ENCODE data around the gene PUM2. TPM values are rescaled to one million over a fixed set of nuclear protein-coding genes. Genes with fewer than 3 reads are reported as not detected.
A peak's percentile ranks its signal among the peaks of the same experiment; 100 is the strongest.
"Not testable (repeated sequence)": the region's sequence is repeated elsewhere in the genome, so short reads cannot be mapped to it uniquely, and the experiment has no call there.

Gene PUM2
- total RNA-seq, 4 donors from 2014 or later: 29.3 to 81.4 (median 48.2) TPM

DNA sequence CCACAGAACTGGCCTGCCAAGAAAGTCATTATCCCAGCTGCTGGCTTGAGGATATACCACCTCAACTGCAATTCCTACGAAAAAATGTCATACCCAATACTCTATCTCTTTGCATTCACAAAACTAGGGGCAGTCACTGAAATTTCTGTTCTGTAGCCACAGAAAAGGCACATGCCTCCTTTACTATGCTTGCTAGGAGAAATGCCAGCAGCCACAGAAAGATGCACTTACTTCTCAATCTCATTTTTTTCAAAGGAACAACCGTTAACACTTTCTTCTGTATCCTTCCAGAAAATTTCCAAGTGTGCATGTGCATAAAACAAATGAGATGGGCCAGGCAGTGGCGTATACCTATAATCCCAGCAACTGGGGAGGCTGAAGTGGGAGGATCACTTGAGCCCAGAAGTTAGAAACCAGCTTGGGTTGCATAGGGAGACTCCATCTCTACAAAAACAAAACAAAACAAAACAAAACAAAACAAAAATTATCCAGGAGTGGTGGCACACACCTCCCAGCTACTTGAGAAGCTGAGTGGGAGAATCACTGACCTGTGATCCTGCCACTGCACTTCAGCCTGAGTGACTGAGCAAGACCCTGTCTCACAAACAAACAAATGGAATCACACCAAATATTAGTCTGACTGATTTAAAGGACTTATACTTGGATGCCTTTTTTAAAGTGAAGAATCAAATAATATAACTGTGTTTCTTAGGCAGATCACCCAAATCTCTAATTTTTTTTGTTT, 22.4 kb upstream of the PUM2 start:
- DNase-seq: no peak
- 63 to 86% methylated on average over 3 of the region's 3 CpGs for WGBS, 2 donors
- no peaks in the 10 kb centered on the region for H3K36me3 ChIP-seq
- H3K4me1 ChIP-seq: peaks cover 4 to 34% (median 10%) of the 10 kb centered on the region in 3 donors
- no peak overlapping the region for H3K4me3 ChIP-seq
- TF ChIP-seq POLR2A (IDR thresholded peaks at IDR 0.05): no peak
- TF ChIP-seq, protein P1, sequence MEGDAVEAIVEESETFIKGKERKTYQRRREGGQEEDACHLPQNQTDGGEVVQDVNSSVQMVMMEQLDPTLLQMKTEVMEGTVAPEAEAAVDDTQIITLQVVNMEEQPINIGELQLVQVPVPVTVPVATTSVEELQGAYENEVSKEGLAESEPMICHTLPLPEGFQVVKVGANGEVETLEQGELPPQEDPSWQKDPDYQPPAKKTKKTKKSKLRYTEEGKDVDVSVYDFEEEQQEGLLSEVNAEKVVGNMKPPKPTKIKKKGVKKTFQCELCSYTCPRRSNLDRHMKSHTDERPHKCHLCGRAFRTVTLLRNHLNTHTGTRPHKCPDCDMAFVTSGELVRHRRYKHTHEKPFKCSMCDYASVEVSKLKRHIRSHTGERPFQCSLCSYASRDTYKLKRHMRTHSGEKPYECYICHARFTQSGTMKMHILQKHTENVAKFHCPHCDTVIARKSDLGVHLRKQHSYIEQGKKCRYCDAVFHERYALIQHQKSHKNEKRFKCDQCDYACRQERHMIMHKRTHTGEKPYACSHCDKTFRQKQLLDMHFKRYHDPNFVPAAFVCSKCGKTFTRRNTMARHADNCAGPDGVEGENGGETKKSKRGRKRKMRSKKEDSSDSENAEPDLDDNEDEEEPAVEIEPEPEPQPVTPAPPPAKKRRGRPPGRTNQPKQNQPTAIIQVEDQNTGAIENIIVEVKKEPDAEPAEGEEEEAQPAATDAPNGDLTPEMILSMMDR (IDR thresholded peaks at IDR 0.05): no peak
- intact Hi-C loops (cut with DNase I): no loop called here
- H3K27me3 ChIP-seq: no peaks in the 10 kb centered on the region
- H3K27ac ChIP-seq: no peak overlapping the region
- no peaks in the 10 kb centered on the region for H3K9me3 ChIP-seq

DNA sequence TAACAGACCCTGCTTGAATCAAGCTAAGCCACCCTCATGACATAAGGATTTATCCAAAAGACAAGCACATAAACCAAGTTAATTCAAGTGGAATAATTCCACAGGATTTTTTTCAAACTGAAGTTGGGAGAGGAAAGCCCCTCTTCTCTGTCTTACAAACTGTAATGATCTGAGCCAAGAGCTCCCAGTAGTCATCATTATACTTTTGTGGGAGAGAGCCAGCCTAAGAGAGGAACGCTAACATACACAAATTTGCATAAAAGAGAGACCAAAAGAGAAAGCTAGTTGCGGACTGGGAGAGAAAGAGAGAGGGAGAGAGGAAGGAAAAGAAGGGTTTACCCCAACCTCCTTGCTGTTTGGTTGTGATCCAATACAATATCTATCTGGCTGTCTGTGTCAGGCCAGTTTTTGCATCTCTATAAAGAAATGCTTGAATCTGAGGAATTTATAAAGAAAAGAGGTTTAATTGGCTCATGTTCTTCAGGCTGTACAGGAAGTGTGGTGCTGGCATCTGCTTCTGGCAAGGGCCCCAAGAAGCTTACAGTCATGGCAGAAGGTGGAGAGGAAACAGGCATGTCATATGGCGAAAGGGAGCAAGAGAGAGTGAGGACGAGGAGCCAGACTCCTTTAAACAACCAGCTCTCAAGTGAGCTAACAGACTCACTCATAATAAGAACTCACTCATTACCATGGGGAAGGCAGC, 20.8 kb upstream of the PUM2 start:
- Histone ChIP-seq H3K4me1 (peaks cover 6 to 42% (median 10%) of the 10 kb centered on the region in 3 donors), H3K36me3 (no peaks in the 10 kb centered on the region), H3K9me3 (no peaks in the 10 kb centered on the region), H3K27me3 (no peaks in the 10 kb centered on the region), H3K27ac (peak overlapping the region in 3 of 4 donors; percentile 2 to 74 (median 70)), H3K4me3 (no peak overlapping the region)
- 30 to 43% methylated on average over 4 of the region's 4 CpGs for whole genome bisulfite sequencing, 2 donors
- intact Hi-C loops (cut with DNase I): no loop called here
- no peak for DNase-seq
- TF ChIP-seq, protein P1 (IDR thresholded peaks at IDR 0.05): no peak
- no peak for TF ChIP-seq POLR2A (IDR thresholded peaks at IDR 0.05)

DNA sequence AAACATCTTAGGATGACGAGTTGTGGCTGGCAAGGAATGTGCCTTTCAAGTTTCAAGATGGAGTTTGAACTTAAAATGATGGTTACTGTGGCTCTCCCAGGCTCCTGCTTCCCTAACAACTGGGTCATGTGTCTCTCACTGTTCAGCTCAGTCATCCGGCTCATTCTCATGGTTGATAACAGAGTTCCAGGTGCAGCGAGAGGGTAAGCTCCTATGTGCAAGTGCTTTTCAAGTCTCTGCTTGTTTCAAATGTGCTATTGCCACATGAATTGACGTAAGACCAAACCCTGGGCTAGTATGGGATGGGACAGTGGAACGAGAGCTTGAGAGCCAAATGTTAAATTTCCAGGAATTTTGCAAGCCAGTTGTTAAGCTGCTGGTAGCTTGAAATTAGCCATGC, 19.5 kb upstream of the PUM2 start:
- Histone ChIP-seq H3K27ac (peak overlapping the region; percentile 36 to 74 (median 58)), H3K4me3 (no peak overlapping the region), H3K36me3 (no peaks in the 10 kb centered on the region), H3K4me1 (peaks cover 8 to 55% (median 16%) of the 10 kb centered on the region in 3 donors), H3K27me3 (no peaks in the 10 kb centered on the region), H3K9me3 (no peaks in the 10 kb centered on the region)
- intact Hi-C loops (cut with DNase I): no loop called here
- TF ChIP-seq POLR2A (IDR thresholded peaks at IDR 0.05): no peak
- TF ChIP-seq, protein P1 (IDR thresholded peaks at IDR 0.05): no peak
- DNase-seq: no peak
- 28 to 43% methylated on average over 5 of the region's 5 CpGs for WGBS, 2 donors

DNA sequence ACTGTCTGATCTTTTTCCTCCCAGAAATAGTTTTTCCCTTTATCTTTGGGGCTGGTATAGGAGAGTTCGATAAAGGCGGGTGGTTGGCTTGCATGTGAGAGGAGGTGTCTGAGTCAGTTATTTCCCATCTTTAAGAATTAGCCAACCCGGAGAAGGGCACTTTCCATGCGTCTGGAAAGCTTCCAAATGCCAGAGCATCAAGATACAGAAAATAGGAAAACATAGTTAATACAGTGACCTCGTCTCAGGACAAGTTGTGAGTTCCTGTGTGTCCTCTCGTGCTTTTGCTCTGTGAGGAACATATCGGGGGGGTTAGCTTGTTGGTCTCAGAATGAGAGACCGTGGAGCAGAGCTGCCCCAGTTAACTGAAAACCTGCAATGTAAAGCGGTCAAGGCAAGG, 18.7 kb upstream of the PUM2 start:
- Histone ChIP-seq H3K36me3 (no peaks in the 10 kb centered on the region), H3K9me3 (no peaks in the 10 kb centered on the region), H3K27me3 (no peaks in the 10 kb centered on the region), H3K27ac (peak overlapping the region; percentile 36 to 74 (median 58)), H3K4me1 (peaks cover 8 to 60% (median 18%) of the 10 kb centered on the region in 3 donors), H3K4me3 (no peak overlapping the region)
- intact Hi-C loops (cut with DNase I): no loop called here
- WGBS, 2 donors: 77% methylated on average over 9 of the region's 9 CpGs
- TF ChIP-seq POLR2A (IDR thresholded peaks at IDR 0.05): no peak
- TF ChIP-seq, protein P1 (IDR thresholded peaks at IDR 0.05): no peak
- no peak for DNase-seq

DNA sequence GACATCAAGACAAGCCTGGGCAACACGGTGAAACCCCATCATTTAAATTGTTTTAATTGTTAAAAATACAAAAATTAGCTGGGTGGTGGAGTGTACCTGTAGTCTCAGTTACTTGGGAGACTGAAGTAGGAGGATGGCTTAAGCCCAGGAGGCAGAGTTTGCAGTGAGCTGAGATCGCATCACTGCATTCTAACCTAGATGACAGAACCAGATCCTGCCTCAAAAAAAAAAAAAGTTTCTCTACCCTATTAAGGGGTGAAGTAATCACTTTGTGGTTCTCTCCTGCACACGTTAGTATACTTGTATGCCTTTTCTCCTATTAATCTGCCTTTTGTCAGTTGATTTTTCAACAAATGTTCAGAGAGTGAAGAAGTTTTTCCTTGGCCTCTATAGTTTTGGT, 18.1 kb upstream of the PUM2 start:
- no peaks in the 10 kb centered on the region for H3K27me3 ChIP-seq
- no peak for DNase-seq
- WGBS, 2 donors: 71 to 77% methylated on average over 3 of the region's 3 CpGs
- intact Hi-C loops (cut with DNase I): no loop called here
- H3K27ac ChIP-seq: peak overlapping the region in 2 of 4 donors; percentile 40 to 70
- no peaks in the 10 kb centered on the region for H3K9me3 ChIP-seq
- TF ChIP-seq, protein P1 (IDR thresholded peaks at IDR 0.05): no peak
- no peak for TF ChIP-seq POLR2A (IDR thresholded peaks at IDR 0.05)
- peaks cover 8 to 60% (median 18%) of the 10 kb centered on the region in 3 donors for H3K4me1 ChIP-seq
- H3K36me3 ChIP-seq: no peaks in the 10 kb centered on the region
- H3K4me3 ChIP-seq: no peak overlapping the region

- H3K4me1 ChIP-seq: peaks cover 8 to 60% (median 18%) of the 10 kb centered on the region in 3 donors
- H3K27me3 ChIP-seq; H3K36me3 ChIP-seq; intact Hi-C loops (cut with DNase I); DNase-seq; H3K4me3 ChIP-seq; H3K9me3 ChIP-seq: not testable (repeated sequence)
- H3K27ac ChIP-seq: peak overlapping the region in 1 of 4 donors; percentile 59
- WGBS, 2 donors: 90 to 100% methylated on average over 1 to 2 of the region's 3 CpGs
Observed at GRCh38 chr2:20367929-20368328, 17.3 kb upstream of the PUM2 start.

All from esophagus squamous epithelium (tissue), 5 donors.